ENCODE results near the gene FOS.

DNA sequence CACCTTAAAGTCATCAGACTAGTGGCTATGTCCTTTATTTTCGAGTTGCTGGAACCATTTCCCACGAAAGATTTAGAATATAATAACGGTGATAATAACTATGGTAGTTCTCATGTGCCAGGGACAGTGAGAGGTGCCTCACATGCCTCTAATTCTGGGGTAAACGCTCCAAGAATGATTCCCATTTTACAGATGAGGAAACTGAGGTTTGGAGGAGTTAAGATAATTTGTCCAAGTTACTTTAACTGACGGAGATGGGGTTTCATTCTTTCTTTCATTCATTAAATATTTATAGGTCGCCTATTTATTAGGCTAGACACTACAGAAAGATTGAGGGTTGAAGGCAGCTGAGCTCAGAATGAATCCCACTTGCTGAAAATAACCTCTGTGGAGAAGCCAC lies 30.7 kb upstream of the FOS start:
- no peak for TF ChIP-seq JUND (IDR thresholded peaks at IDR 0.05)
- TF ChIP-seq, protein P1, sequence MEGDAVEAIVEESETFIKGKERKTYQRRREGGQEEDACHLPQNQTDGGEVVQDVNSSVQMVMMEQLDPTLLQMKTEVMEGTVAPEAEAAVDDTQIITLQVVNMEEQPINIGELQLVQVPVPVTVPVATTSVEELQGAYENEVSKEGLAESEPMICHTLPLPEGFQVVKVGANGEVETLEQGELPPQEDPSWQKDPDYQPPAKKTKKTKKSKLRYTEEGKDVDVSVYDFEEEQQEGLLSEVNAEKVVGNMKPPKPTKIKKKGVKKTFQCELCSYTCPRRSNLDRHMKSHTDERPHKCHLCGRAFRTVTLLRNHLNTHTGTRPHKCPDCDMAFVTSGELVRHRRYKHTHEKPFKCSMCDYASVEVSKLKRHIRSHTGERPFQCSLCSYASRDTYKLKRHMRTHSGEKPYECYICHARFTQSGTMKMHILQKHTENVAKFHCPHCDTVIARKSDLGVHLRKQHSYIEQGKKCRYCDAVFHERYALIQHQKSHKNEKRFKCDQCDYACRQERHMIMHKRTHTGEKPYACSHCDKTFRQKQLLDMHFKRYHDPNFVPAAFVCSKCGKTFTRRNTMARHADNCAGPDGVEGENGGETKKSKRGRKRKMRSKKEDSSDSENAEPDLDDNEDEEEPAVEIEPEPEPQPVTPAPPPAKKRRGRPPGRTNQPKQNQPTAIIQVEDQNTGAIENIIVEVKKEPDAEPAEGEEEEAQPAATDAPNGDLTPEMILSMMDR (IDR thresholded peaks at IDR 0.05; ENCODE audit: low read depth, low read length, missing input control), result no peak
- TF ChIP-seq TAF1 (conservative IDR thresholded peaks at IDR 0.05), result no peak
- no peak for TF ChIP-seq FOXA2 (IDR thresholded peaks at IDR 0.05)
- TF ChIP-seq GABPA (IDR thresholded peaks at IDR 0.05 in 1 of 2, conservative IDR thresholded peaks at IDR 0.05 in 1 of 2), result no peak
- TF ChIP-seq, protein P2, sequence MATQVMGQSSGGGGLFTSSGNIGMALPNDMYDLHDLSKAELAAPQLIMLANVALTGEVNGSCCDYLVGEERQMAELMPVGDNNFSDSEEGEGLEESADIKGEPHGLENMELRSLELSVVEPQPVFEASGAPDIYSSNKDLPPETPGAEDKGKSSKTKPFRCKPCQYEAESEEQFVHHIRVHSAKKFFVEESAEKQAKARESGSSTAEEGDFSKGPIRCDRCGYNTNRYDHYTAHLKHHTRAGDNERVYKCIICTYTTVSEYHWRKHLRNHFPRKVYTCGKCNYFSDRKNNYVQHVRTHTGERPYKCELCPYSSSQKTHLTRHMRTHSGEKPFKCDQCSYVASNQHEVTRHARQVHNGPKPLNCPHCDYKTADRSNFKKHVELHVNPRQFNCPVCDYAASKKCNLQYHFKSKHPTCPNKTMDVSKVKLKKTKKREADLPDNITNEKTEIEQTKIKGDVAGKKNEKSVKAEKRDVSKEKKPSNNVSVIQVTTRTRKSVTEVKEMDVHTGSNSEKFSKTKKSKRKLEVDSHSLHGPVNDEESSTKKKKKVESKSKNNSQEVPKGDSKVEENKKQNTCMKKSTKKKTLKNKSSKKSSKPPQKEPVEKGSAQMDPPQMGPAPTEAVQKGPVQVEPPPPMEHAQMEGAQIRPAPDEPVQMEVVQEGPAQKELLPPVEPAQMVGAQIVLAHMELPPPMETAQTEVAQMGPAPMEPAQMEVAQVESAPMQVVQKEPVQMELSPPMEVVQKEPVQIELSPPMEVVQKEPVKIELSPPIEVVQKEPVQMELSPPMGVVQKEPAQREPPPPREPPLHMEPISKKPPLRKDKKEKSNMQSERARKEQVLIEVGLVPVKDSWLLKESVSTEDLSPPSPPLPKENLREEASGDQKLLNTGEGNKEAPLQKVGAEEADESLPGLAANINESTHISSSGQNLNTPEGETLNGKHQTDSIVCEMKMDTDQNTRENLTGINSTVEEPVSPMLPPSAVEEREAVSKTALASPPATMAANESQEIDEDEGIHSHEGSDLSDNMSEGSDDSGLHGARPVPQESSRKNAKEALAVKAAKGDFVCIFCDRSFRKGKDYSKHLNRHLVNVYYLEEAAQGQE (IDR thresholded peaks at IDR 0.05), result no peak
- no peak for TF ChIP-seq SP1 (IDR thresholded peaks at IDR 0.05)
- no peak for TF ChIP-seq RXRA (IDR thresholded peaks at IDR 0.05)
- no peak for TF ChIP-seq RAD21 (IDR thresholded peaks at IDR 0.05)
- TF ChIP-seq, protein P3, sequence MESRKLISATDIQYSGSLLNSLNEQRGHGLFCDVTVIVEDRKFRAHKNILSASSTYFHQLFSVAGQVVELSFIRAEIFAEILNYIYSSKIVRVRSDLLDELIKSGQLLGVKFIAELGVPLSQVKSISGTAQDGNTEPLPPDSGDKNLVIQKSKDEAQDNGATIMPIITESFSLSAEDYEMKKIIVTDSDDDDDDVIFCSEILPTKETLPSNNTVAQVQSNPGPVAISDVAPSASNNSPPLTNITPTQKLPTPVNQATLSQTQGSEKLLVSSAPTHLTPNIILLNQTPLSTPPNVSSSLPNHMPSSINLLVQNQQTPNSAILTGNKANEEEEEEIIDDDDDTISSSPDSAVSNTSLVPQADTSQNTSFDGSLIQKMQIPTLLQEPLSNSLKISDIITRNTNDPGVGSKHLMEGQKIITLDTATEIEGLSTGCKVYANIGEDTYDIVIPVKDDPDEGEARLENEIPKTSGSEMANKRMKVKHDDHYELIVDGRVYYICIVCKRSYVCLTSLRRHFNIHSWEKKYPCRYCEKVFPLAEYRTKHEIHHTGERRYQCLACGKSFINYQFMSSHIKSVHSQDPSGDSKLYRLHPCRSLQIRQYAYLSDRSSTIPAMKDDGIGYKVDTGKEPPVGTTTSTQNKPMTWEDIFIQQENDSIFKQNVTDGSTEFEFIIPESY (IDR thresholded peaks at IDR 0.05), result no peak
- TF ChIP-seq, protein P4, sequence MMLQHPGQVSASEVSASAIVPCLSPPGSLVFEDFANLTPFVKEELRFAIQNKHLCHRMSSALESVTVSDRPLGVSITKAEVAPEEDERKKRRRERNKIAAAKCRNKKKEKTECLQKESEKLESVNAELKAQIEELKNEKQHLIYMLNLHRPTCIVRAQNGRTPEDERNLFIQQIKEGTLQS (IDR thresholded peaks at IDR 0.05), result no peak
- TF ChIP-seq, protein P5, sequence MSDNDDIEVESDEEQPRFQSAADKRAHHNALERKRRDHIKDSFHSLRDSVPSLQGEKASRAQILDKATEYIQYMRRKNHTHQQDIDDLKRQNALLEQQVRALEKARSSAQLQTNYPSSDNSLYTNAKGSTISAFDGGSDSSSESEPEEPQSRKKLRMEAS (IDR thresholded peaks at IDR 0.05), result no peak

Data from liver (tissue), 3 donors.